ENCODE data around the gene VDAC1.

- TF ChIP-seq CTCF (IDR thresholded peaks at IDR 0.05; ENCODE audit: borderline replicate concordance, extremely low read depth, low read length, poor library complexity, severe bottlenecking) (no peak), EZH2 (IDR thresholded peaks at IDR 0.05; ENCODE audit: borderline replicate concordance, low read depth, low read length, severe bottlenecking) (no peak)
Observed at GRCh38 chr5:133942614-133943474, 61.9 kb downstream of the VDAC1 start.
